HepG2 (cell line): Measurements from ENCODE around the gene TUBB. TPM values are rescaled to one million over a fixed set of nuclear protein-coding genes. Genes with fewer than 3 reads are reported as not detected.

Experiments used
- BCL6 ChIP-seq: IDR thresholded peaks from 2 replicates; pipeline ENCODE4 v1.6.1; 2016; ENCODE audit warnings: missing genetic modification reagents, missing compliant biosample characterization
- CBX1 ChIP-seq: IDR thresholded peaks from one replicate; pipeline ENCODE4 v1.6.1; 2016; ENCODE audit warnings: antibody characterized with exemption, low read depth
- FOXK2 ChIP-seq: fragments of 450-650 bp; IDR thresholded peaks from 2 replicates; pipeline ENCODE4 v1.6.1; 2016
- KLF15 ChIP-seq: sonication (generic); formaldehyde crosslinking; IDR thresholded peaks from 2 replicates; pipeline ENCODE4 v1.8.1; 2023; ENCODE audit warnings: borderline replicate concordance, mild to moderate bottlenecking, inconsistent platforms, missing genetic modification reagents, mixed read lengths
- KLF16 ChIP-seq, 2 experiments: sonication (generic) in 1 of 2; formaldehyde crosslinking in 1 of 2; IDR thresholded peaks; 2 replicates each; pipeline versions ENCODE4 v1.6.1 to v1.8.0; 2016 to 2023; ENCODE audit warnings: missing genetic modification reagents in 2 of 2, missing compliant biosample characterization in 1 of 2
- RARG ChIP-seq: sonication (generic); formaldehyde crosslinking; IDR thresholded peaks from 2 replicates; pipeline ENCODE4 v1.4.0; 2020; ENCODE audit warnings: low read depth, mild to moderate bottlenecking, missing genetic modification reagents
- RFX3 ChIP-seq: IDR thresholded peaks from 2 replicates; pipeline ENCODE4 v1.6.1; 2016; ENCODE audit warnings: missing biosample characterization, missing genetic modification reagents
- SIN3A ChIP-seq: IDR thresholded peaks from 2 replicates; pipeline ENCODE4 v1.6.1; 2011; ENCODE audit warnings: low read depth, mild to moderate bottlenecking, control low read depth, low read length, borderline replicate concordance
- YY1 ChIP-seq: IDR thresholded peaks from 2 replicates; pipeline ENCODE4 v1.6.1; 2011; ENCODE audit warnings: low read length, low read depth, moderate library complexity, mild to moderate bottlenecking; ENCODE audit not compliant: insufficient read depth, insufficient replicate concordance
- ZFP1 ChIP-seq: IDR thresholded peaks from 2 replicates; pipeline ENCODE4 v1.6.1; 2016
- ZNF329 ChIP-seq: sonication (generic); formaldehyde crosslinking; IDR thresholded peaks from 2 replicates; pipeline ENCODE4 v1.9.0; 2021; ENCODE audit warnings: low read depth, mild to moderate bottlenecking, missing genetic modification reagents
- ZNF34 ChIP-seq: sonication (generic); formaldehyde crosslinking; IDR thresholded peaks from 2 replicates; pipeline ENCODE4 v1.4.0; 2020; ENCODE audit warnings: mild to moderate bottlenecking, missing genetic modification reagents, borderline replicate concordance
- ZNF567 ChIP-seq: sonication (generic); formaldehyde crosslinking; IDR thresholded peaks from 2 replicates; pipeline ENCODE4 v1.8.1; 2023; ENCODE audit warnings: mild to moderate bottlenecking, missing genetic modification reagents, borderline replicate concordance
- ZNF670 ChIP-seq: sonication (generic); formaldehyde crosslinking; IDR thresholded peaks from 2 replicates; pipeline ENCODE4 v1.8.0; 2022; ENCODE audit warnings: mild to moderate bottlenecking, missing genetic modification reagents, borderline replicate concordance
- ZNF777 ChIP-seq: sonication (generic); formaldehyde crosslinking; IDR thresholded peaks from 2 replicates; pipeline ENCODE4 v1.4.0; 2020; ENCODE audit warnings: missing genetic modification reagents
- polyA plus RNA-seq, 8 experiments: library from polyadenylated mRNA; depleted of rRNA in 3 of 8; stranded (reverse) in 7 of 8; unstranded in 1 of 8; fragments of >200 nt; fragmentation: Illumina TruSeq in 4 of 8; extraction: Trizol in 4 of 8; gene quantifications; 2 replicates each; pipeline versions ENCODE4 v1.2.1 to v1.2.3, GENCODE V29; 2011 to 2016; ENCODE audit warnings: low read depth in 4 of 8, missing spikeins in 1 of 8, mixed read lengths in 1 of 8; ENCODE audit not compliant: insufficient read depth in 1 of 8
- total RNA-seq, 5 experiments: library from RNA; depleted of rRNA; stranded (reverse); fragments of >200 nt; fragmentation: Illumina TruSeq; extraction: Trizol; gene quantifications; 2 replicates each; pipeline ENCODE4 v1.2.3, GENCODE V29; 2016; ENCODE audit warnings: low read depth in 1 of 5
- TF ChIP-seq, protein P1 (sequence below): sonication (generic); formaldehyde crosslinking; IDR thresholded peaks from 2 replicates; pipeline ENCODE4 v1.4.0; 2020; ENCODE audit warnings: mild to moderate bottlenecking, missing genetic modification reagents
- TF ChIP-seq, protein P2 (sequence below): sonication (generic); formaldehyde crosslinking; IDR thresholded peaks from 2 replicates; pipeline ENCODE4 v1.4.0; 2020; ENCODE audit warnings: missing genetic modification reagents
- TF ChIP-seq, protein P3 (sequence below): sonication (generic); formaldehyde crosslinking; IDR thresholded peaks from 2 replicates; pipeline ENCODE4 v1.5.1; 2020; ENCODE audit warnings: missing genetic modification reagents, mild to moderate bottlenecking, borderline replicate concordance
- TF ChIP-seq, protein P4 (sequence below): IDR thresholded peaks from 2 replicates; pipeline ENCODE4 v1.6.1; 2018; ENCODE audit warnings: missing genetic modification reagents
- TF ChIP-seq, protein P5 (sequence below): sonication (generic); formaldehyde crosslinking; IDR thresholded peaks from 2 replicates; pipeline ENCODE4 v1.8.1; 2023; ENCODE audit warnings: mild to moderate bottlenecking, missing genetic modification reagents

The TUBB gene
- total and polyA plus RNA-seq, 2 of the 13 experiments (the other 11 are each of a cell fraction or from before 2014, with no cell fraction given) = 911 to 1,163 TPM

DNA sequence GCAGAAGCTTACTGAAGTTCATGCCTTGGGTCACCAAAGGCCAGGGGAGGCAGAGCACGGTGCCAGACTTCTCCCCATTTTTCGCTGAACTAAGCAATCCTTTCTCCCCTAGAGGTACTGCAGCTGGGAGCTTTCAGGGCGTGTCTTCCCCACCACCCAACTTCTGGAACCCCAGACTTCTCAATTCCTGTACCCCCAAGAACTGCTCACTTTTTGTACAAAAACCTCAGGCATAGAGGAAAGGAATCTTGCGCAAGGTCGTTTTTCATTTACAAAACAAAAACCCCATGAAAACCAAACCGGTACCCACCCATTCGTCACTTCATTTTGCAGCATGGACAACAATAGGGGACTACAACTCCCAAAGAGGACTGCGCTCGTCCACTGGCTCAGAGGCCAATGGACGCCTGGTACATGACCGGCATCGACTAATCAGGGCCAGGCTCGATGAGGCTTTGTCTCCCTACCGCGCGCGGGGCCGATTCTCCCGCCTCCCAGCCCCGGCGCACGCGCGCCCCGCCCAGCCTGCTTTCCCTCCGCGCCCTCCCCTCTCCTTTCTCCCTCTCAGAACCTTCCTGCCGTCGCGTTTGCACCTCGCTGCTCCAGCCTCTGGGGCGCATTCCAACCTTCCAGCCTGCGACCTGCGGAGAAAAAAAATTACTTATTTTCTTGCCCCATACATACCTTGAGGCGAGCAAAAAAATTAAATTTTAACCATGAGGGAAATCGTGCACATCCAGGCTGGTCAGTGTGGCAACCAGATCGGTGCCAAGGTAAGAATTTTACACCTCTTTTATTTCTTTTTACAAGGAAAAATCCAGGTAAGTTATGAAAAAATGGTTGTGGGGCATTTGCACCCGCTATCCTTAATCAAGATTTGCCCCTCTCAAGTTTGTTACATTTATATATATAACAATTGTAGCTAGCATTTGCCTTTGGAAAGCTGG lies at the start of gene TUBB (continued):
- TF ChIP-seq ZNF34 (CRISPR knock-in tag) = no peak
- TF ChIP-seq, protein P1, sequence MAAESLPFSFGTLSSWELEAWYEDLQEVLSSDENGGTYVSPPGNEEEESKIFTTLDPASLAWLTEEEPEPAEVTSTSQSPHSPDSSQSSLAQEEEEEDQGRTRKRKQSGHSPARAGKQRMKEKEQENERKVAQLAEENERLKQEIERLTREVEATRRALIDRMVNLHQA = no peak
- TF ChIP-seq RFX3 (CRISPR knock-in tag) = no peak
- peak; percentile 70 for TF ChIP-seq ZNF777
- no peak; the same call in 1 of the 2 replicates for TF ChIP-seq ZNF567 (CRISPR knock-in tag)
- TF ChIP-seq, protein P2, sequence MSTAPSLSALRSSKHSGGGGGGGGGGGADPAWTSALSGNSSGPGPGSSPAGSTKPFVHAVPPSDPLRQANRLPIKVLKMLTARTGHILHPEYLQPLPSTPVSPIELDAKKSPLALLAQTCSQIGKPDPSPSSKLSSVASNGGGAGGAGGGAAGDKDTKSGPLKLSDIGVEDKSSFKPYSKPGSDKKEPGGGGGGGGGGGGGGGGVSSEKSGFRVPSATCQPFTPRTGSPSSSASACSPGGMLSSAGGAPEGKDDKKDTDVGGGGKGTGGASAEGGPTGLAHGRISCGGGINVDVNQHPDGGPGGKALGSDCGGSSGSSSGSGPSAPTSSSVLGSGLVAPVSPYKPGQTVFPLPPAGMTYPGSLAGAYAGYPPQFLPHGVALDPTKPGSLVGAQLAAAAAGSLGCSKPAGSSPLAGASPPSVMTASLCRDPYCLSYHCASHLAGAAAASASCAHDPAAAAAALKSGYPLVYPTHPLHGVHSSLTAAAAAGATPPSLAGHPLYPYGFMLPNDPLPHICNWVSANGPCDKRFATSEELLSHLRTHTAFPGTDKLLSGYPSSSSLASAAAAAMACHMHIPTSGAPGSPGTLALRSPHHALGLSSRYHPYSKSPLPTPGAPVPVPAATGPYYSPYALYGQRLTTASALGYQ (CRISPR knock-in tag) = 0 out of 2 replicates have a peak, but pooled peaks have one; percentile 9
- no peak for TF ChIP-seq KLF15 (CRISPR knock-in tag)
- TF ChIP-seq BCL6 (CRISPR knock-in tag) = no peak
- TF ChIP-seq CBX1 = peak; percentile 61
- TF ChIP-seq, protein P3, sequence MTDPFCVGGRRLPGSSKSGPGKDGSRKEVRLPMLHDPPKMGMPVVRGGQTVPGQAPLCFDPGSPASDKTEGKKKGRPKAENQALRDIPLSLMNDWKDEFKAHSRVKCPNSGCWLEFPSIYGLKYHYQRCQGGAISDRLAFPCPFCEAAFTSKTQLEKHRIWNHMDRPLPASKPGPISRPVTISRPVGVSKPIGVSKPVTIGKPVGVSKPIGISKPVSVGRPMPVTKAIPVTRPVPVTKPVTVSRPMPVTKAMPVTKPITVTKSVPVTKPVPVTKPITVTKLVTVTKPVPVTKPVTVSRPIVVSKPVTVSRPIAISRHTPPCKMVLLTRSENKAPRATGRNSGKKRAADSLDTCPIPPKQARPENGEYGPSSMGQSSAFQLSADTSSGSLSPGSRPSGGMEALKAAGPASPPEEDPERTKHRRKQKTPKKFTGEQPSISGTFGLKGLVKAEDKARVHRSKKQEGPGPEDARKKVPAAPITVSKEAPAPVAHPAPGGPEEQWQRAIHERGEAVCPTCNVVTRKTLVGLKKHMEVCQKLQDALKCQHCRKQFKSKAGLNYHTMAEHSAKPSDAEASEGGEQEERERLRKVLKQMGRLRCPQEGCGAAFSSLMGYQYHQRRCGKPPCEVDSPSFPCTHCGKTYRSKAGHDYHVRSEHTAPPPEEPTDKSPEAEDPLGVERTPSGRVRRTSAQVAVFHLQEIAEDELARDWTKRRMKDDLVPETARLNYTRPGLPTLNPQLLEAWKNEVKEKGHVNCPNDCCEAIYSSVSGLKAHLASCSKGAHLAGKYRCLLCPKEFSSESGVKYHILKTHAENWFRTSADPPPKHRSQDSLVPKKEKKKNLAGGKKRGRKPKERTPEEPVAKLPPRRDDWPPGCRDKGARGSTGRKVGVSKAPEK = no peak
- peak; percentile 78 for TF ChIP-seq YY1
- peak; percentile 67; the same call in 1 of the 2 replicates for TF ChIP-seq SIN3A
- TF ChIP-seq KLF16 (CRISPR knock-in tag; IDR thresholded peaks at IDR 0.05) = peak in 1 of 2 experiments; percentile 53; a peak in 2 of 4 replicates
- no peak for TF ChIP-seq RARG (CRISPR knock-in tag)
- TF ChIP-seq ZNF670 (CRISPR knock-in tag) = 0 out of 2 replicates have a peak, but pooled peaks have one; percentile 20
- TF ChIP-seq, protein P4, sequence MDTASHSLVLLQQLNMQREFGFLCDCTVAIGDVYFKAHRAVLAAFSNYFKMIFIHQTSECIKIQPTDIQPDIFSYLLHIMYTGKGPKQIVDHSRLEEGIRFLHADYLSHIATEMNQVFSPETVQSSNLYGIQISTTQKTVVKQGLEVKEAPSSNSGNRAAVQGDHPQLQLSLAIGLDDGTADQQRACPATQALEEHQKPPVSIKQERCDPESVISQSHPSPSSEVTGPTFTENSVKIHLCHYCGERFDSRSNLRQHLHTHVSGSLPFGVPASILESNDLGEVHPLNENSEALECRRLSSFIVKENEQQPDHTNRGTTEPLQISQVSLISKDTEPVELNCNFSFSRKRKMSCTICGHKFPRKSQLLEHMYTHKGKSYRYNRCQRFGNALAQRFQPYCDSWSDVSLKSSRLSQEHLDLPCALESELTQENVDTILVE (CRISPR knock-in tag) = peak; percentile 39; the same call in 1 of the 2 replicates
- no peak for TF ChIP-seq ZNF329 (CRISPR knock-in tag)
- no peak for TF ChIP-seq ZFP1 (CRISPR knock-in tag)
- TF ChIP-seq FOXK2 = peak; percentile 64
- TF ChIP-seq, protein P5, sequence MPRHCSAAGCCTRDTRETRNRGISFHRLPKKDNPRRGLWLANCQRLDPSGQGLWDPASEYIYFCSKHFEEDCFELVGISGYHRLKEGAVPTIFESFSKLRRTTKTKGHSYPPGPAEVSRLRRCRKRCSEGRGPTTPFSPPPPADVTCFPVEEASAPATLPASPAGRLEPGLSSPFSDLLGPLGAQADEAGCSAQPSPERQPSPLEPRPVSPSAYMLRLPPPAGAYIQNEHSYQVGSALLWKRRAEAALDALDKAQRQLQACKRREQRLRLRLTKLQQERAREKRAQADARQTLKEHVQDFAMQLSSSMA (CRISPR knock-in tag) = no peak; the same call in 1 of the 2 replicates
